Hematopoietic multipotent progenitor cell (in vitro differentiated cells): ENCODE data around the gene PROX1. TPM values are rescaled to one million over a fixed set of nuclear protein-coding genes. Genes with fewer than 3 reads are reported as not detected.

ENCODE experiments used
- DNase-seq, 3 donors: peaks; one replicate each; pipeline ENCODE4 v3.0.0-alpha.2; 2011 to 2015; ENCODE audit warnings: low read depth in 2 of 3, low spot score in 2 of 3
- total RNA-seq: library from RNA; depleted of rRNA; stranded (reverse); fragments of >200 nt; gene quantifications from one replicate; pipeline ENCODE4 v1.2.3, GENCODE V29; 2012

PROX1 gene
- total RNA-seq, 1 donor = under 0.01 TPM

DNA sequence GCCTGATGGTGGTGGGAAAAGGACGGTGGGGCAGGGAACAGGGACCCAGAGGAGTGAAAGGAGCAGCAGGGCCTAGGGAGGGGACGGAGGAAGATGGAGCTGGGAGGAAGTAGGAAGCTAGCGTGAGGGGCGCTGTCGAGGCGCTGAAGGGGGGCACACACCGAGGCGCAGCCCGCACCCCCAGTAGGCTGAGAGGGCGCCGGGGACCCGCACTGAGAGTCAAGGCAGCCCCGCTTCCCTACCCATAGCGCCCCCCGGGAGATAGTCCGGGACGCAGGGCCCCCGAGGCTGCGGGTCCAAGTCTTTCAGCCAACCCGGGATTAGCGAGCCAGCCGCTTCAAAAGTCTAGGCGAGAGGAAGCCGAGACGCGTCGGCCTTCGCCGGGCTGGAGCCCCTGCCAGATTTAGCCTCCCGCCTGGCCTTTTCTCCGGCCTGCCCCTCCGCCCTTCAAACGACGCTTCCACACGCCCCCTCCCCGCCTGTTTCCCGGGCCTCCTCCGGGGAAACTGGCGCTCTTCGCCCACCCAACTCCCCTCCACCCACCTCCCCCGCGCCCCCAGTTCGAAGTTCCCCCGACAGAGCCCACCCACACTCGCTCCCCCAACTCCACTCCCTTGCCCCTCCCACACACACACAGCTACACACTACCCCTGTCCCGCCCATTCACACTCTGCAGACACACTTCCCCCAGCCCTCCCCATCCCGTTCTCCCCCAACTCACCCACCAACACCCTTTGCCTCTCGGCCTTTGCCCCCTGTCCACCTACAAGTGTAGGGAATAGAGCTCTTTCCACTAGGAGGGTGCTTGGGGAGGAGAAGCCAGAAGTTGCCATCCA is 7.8 kb upstream of the PROX1 start:
- no peak for DNase-seq

DNA sequence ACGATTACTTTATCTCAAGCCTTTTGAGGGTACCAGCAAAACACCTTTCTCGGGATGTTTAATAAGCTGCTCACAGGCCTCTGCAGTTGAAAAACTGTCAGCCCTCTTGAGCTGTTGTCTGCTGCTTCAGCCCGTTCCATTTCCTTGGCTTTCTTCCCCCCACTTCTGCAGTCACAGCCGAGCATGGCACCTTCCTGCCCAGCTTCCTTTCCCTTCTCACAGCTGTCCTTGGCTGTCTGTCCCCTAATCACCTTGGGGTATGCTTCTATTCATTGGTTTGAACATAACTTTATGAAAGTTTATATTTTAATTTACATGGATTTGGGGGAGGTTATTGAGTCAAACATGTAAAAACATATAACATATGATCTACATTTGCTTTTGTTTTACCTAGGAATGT is 6.9 kb upstream of the PROX1 start:
- no peak for DNase-seq

DNA sequence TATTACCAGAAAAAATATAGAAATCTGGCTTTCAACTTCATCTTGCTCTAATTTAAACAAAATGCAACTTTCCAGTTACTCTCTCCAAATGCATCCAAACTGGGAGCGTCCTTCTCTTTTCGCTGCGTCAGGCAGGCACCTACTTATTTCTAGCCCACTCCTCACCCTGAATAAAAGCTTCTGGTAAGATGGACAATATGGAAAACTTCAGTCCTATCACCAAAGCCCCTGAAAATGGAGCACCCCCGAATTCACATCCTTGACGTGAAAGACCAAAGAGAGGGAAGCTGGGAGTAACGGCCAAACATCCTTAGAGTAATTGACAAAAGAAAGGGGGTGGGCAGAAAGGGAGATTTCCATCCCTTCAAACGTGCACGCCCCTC is 5.5 kb upstream of the PROX1 start:
- DNase-seq = no peak

DNA sequence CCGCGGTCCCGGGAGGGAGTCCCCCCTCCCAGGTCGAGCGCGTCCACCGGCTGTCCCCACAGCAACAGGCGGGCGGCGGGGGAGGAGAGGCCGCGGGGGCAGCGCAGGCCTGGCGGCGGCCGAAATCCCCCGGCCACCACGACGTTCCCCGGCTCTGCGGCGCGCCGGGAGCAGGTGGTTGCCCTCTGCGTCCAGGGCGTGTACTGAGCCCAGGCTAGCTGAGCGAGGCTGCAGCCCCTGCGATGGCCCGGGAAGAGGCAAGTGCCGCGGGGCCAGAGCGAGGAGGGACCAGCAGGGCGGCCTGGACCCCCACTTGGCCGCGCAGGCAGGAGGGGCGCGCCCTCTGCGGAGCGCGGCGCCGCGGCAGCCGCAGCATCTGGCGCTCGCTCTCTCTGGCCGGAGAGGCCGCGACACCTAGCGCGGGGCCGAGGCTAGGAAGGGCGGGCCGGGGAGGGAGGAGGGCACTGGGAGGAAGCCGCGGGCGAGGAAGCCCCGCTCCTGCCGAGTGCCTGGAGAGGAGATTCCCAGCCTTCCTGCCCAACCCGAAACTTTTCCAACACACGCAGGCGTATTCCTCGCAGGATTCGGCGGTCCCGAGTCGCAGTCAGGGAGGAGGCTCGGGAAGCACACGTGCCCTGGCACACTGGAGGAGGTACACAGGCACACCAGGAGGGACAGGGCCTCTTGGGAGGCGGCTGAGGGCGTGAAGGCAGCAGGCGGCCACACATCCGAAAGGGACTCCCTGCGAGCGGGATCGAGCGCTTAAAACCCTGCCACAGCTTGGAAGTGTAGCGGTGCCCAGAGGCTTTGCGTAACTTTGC is 4.9 kb upstream of the PROX1 start:
- no peak for DNase-seq

DNA sequence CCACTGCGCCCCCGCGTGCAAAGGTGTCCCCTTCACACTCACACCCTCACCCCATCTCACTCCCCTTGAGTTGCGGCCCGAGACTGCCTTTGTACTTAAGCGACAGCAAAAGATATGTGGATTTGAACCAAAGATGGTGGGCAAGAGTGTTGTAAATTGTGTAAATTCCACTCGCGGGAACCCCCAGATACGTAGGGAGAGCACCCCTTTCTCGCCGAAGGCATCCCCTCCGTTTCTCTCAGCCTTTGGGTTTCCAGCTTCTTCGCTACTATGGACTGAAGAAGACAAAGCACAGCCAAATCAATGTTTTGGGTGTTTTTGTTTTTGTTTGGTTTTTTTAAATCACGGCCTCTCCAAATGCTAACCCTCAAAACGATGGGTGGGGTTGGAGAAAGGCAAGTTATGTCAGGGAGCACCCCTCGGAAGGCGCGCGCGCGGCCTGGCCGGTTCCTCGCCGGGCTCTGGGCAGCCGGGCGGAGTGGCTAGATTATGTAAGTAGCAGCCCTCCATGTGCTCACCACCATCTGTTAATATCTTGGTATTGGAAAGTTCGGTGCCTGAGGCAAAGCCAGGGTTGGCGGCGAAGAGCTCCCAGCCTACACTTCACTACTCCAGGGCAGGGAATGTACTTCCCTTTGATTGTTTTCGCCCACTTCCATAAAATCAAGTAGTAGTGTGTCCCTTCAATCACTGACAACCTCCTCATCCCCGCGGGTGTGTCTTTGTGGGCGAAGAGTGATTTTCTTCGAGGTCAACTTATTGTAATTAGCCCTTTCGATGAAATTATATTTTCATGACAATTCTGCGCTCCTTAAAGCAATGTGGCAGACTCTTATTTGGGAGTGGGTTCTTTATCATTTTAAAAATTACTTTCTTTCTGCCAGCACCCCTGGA is 4.0 kb upstream of the PROX1 start:
- DNase-seq = no peak

DNA sequence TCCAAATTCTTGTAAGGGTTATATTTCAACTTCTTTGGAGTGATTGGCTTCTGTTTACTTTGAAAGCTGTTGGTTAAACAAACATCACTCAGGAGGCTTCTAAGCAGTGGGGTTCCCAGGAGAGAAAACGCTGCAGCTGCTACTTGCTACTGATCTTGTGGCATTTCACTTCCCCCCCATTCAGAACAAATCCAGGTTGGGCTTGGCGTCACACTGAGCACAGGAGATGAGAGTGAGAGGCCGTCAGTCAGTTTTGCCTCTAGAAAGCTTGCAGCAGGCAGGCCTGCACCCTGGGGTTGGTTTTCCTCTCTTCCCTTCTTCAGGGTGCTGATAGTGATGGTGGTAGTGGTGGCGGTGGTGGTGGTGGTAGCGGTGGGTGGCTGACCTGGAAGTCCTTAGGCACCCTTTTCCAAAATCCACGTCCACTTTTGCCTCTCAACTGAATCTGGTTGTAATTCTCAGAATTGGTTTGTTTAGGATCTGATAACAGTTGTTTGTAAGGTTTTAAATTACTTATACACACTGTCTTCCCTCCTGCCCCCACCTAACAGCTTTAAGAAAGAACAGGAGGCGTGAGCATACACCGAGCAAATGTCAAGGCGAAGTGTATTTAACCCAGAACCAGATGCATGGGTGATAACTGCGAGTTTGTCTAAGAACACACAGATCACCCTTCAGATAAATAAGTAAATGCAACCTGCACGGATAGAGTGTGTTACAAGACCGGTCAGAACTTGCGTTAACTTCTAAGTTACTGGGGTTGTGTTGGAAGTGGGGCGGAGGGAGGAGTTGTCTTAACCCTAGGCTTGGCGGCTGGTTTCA is 3.2 kb upstream of the PROX1 start:
- DNase-seq = no peak

DNA sequence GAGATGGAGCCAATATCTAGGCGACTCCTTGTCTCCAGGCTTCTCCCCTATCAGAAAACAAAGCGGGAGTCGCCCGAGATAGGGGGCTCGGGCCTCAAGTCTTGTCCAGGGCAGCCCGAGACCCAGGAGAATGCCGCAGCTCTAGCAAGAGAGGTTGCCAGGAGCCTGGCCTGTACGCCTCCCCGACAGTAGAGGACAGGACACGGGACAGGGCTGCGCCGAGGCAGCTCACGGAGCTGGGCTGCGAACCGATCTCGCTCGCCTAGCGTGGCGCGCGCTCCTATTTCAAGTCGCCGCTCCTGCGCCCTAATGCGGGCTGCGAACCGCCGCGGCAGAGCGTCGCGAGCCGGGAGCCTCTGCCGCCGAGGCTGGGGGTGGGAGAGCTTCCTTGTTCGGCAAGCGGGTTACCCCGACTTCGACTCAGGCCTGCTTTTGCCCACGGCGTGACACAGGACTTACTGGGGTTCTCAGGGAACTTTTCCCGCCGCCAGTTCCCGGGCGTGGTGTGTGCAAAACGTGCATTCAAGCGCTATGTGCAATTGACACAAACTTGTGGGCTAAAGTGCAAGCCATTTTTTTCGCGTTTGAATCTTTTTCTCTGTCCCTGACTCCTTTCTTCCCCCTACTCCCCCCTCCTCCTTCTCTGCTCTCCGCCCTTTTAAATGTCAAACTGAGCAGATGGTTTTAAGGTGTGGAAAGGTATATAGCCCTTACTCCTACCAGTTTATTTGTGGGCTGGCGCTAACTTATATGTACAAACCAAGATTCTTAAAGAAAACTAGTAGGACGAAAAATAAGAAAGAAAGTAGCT is 2.4 kb upstream of the PROX1 start:
- no peak for DNase-seq

DNA sequence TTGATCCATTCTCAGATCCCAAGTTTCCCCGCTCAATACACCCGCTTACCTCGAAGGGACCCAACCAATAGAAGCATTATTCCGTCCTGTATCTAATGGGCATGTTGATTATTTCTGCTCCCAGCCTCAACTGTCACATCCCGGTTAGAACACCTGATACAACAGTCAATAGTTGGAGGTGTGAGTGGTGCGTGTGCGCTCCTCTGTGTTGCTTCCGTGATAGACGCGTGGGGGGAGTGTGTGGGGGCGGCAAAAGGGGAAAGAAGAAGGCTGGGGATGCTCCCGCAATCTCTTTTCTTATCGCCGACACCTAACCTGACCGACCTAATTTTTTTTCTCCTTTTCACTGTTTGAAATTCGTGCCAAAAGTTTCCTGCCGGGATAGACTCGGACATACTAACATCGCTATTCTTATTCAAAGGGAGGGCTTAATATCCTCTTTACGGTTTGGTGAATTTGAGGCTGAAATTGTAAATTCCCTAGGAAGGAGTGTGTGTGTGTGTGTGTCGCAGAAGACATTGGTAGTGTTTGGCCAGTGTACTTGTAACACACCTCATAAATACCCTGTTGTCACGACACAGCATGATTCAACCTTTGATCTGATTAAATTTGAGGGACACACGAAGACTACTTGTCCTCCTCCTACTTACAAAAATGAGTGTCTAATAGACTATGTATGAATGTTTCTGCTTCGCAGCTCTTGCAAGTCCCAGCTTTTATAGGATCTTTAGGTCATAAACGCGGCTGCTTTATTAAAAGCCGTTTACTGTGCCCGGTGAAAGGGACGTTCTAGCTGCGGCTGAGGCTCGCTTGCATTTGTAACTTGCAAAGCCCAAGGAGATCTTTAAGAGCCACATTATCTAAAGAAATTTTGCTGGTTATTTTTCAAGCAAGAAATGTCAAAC is 1.5 kb upstream of the PROX1 start:
- DNase-seq = peak in 1 of 3 donors; percentile 33

DNA sequence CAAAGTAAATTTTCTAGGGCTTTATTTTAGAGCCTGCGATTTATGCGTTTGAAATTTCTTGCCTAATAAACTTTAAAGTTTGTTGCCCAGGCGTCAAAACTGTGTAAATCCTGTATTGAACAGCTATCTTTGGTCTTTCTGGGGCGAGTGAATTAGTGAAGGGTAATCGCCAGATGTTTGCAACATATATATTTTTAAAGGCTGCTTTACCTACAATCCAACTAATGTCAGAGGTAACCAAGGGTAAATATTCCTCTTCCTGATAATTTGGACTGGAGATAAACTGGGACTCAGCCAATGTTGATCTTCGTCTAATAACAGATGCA is 885 bp upstream of the PROX1 start:
- DNase-seq = no peak

DNA sequence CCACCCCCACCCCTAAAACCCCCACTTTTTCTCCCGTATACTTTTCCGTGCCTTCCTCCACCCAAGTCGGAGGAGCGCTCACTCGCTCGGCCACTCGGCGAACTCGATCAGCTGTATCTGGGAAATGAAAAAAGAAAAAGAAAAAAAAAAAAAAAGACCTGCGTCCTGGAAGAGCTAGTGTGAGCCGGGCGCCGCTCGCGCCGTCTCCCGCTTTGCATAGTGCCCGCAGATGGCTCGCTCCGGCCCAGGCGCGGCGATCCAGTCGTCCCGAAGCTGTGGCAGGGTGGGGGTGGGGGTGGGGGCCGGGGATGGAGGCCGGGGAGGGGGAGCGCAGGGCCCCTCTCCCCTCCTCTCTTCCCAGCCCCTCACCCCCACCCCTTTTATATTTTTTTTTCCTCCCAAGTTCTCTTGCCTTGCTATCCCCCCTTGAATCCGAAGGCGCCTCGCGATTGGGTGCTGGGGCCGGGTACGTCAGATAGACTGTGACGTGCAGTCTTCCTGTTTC is 299 bp upstream of the PROX1 start:
- DNase-seq = peak in 1 of 3 donors; percentile 21

DNA sequence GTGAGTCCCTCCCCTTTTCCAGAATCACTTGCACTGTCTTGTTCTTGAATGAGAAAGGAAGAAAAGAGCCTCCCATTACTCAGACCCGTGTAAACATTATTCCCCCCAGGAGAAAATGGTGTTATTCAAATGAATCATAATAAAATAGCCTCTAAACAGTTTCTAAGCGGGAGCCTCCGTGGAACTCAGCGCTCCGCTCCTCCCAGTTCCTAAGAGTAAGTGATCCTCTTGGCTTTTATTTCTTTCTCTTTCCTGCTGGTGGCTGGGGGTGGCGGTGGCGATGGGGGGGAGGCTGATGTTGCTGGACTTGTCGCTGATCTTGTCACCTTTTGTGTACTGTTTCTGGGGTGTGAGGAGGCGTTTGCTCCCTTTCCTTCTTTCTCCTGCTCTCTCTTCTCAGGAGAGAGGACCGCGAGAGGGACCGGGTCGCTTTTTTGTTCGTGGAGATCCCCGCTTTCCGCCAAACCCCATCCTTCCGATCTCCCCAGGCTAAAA is 781 bp downstream of the PROX1 start:
- DNase-seq = no peak

DNA sequence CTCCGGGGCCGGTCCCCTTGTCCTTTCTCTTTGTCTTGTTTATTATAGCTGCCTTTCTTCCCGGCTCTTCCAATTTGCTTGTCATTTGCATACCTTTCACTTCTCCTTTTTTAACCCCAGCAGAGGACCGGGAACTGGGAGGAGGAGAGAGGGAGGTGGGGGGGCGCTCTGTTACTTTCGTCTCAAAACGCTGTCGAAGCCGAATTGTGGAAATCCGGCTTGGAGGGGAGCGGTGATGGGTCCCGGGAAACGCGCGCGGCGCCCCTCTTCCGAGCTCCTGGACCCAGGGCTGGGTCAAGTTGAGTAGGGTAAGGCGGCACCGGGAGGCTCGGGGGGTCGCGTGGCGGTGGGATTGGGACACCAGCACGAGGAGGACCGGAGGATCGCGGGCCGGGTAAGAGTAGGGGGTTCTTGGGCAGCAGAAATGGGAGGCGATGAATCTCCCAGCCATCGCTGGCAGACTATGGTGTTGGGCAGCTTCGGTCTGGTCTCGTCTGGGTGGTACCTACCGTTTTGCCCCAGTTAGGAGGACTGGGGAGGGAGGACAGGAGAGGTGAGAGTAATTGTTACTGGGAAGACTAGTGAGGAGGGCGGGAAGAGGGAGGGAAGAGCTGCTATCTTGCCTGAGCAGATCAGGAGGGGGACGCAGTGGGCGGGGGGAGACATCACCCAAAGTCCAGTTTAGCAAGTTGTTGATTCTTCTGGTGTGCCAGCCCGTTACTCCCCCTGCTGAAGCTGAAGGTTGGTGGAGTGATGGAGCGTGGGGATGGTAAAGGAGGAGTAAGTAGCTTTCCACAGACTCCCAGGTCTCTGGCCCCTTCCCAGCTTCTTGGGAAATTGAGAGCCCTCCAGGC is 1.5 kb downstream of the PROX1 start:
- no peak for DNase-seq

DNA sequence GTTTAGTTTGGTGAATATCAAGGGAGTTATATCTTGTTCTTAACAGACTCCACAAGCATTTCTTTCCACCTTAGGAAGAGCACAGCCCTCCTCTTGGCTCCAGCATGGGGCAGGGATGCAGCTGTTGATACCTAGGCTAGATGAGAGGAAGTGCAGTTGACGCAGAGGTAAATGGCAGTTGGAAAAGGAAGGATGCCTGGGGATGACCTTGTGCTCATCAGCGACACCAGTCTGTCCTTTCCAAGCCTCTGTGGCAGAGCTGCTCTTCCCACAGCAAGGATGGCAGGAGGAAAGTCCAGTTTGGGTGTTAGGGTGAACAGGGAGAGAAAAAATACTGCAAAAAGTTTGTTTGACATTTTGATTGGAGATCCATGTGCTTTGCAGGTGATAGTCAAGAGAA is 6.2 kb downstream of the PROX1 start:
- no peak for DNase-seq

DNA sequence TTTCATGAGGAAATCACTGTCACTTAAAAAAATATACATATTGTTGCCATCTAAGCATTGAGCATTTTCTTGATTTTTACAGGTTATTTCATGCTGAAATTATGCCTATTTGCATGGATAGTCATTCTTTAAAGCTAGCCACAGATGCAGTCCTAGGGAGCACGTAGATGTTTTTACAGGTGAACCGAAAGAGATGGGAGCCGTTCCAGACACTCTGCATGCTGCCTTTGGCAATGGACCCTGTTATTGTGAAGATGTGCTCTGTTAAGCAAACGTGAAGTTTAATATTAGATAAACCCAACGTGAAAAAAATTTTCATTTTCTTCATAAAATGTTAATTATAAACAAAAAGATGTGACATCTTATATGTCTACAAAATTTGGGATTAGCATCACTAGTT is 7.1 kb downstream of the PROX1 start:
- no peak for DNase-seq

DNA sequence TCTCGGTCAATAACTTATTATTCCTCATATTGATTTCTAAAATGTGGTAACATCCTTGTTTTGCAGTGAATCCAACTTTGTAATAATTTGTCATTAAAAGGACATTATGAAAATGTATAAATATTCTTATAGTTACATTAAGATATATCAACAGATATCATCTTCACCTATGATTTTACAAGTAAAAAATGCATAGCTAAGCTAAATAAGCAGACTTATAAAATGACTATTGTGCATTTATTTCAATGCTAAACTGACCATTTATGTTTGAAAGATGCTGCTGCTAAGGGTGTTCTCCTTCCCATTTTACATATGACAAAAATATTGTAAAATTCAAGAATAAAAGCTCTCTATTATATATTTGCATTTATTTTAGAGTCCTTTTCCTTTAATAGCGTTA is 7.8 kb downstream of the PROX1 start:
- DNase-seq = no peak

DNA sequence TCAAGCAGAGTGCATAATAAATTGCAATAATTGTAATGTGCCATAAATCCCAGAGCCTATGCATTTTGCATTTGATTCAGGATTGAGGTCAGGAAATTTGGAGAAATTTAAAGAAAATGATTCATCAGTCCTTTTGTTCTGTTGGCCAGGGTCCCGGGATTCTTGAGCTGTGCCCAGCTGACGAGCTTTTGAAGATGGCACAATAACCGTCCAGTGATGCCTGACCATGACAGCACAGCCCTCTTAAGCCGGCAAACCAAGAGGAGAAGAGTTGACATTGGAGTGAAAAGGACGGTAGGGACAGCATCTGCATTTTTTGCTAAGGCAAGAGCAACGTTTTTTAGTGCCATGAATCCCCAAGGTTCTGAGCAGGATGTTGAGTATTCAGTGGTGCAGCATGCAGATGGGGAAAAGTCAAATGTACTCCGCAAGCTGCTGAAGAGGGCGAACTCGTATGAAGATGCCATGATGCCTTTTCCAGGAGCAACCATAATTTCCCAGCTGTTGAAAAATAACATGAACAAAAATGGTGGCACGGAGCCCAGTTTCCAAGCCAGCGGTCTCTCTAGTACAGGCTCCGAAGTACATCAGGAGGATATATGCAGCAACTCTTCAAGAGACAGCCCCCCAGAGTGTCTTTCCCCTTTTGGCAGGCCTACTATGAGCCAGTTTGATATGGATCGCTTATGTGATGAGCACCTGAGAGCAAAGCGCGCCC is 8.7 kb downstream of the PROX1 start:
- no peak for DNase-seq
